Measurements from ENCODE around the gene SLC2A10.
"Not testable (repeated sequence)": the region's sequence is repeated elsewhere in the genome, so short reads cannot be mapped to it uniquely, and the experiment has no call there.

SLC2A10 gene

GRCh38 chr20:46672543-46673148 is 36.8 kb upstream of the SLC2A10 start:
- Histone ChIP-seq H3K4me3 (ENCODE audit: low read depth, low read length) (no peak overlapping the region), H3K27me3 (ENCODE audit: insufficient read depth, low read length) (no peaks in the 10 kb centered on the region; the same call in 1 of the 2 replicates), H3K27ac (ENCODE audit: low read depth, low read length) (no peak overlapping the region), H3K36me3 (ENCODE audit: insufficient read depth, low read length) (no peaks in the 10 kb centered on the region), H2AFZ (ENCODE audit: low read length, unreplicated experiment) (no peak overlapping the region), H3K4me1 (ENCODE audit: control insufficient read depth, insufficient read depth, low read length, unreplicated experiment) (no peaks in the 10 kb centered on the region), H3K79me2 (ENCODE audit: control insufficient read depth, insufficient read depth, low read length, unreplicated experiment) (no peaks in the 10 kb centered on the region)

GRCh38 chr20:46673394-46674252 is 35.8 kb upstream of the SLC2A10 start:
- no peak overlapping the region for H3K4me3 ChIP-seq (ENCODE audit: low read depth, low read length)

GRCh38 chr20:46674253-46675083 is 35.0 kb upstream of the SLC2A10 start:
- Histone ChIP-seq H3K4me3 (ENCODE audit: low read depth, low read length) (no peak overlapping the region), H3K36me3 (ENCODE audit: insufficient read depth, low read length) (no peaks in the 10 kb centered on the region), H2AFZ (ENCODE audit: low read length, unreplicated experiment) (no peak overlapping the region), H3K27ac (ENCODE audit: low read depth, low read length) (no peak overlapping the region), H3K4me1 (ENCODE audit: control insufficient read depth, insufficient read depth, low read length, unreplicated experiment) (no peaks in the 10 kb centered on the region), H3K27me3 (ENCODE audit: insufficient read depth, low read length) (no peaks in the 10 kb centered on the region; the same call in 1 of the 2 replicates), H3K79me2 (ENCODE audit: control insufficient read depth, insufficient read depth, low read length, unreplicated experiment) (no peaks in the 10 kb centered on the region)

More at GRCh38 chr20:46673394-46674252, 35.8 kb upstream of the SLC2A10 start:
- H2AFZ ChIP-seq (ENCODE audit: low read length, unreplicated experiment): no peak overlapping the region
- no peak overlapping the region for H3K27ac ChIP-seq (ENCODE audit: low read depth, low read length)
- H3K79me2 ChIP-seq (ENCODE audit: control insufficient read depth, insufficient read depth, low read length, unreplicated experiment): no peaks in the 10 kb centered on the region
- H3K4me1 ChIP-seq (ENCODE audit: control insufficient read depth, insufficient read depth, low read length, unreplicated experiment): no peaks in the 10 kb centered on the region
- H3K36me3 ChIP-seq (ENCODE audit: insufficient read depth, low read length): no peaks in the 10 kb centered on the region
- no peaks in the 10 kb centered on the region; the same call in 1 of the 2 replicates for H3K27me3 ChIP-seq (ENCODE audit: insufficient read depth, low read length)

- H2AFZ ChIP-seq (ENCODE audit: low read length, unreplicated experiment); H3K4me3 ChIP-seq (ENCODE audit: low read depth, low read length); H3K27me3 ChIP-seq (ENCODE audit: insufficient read depth, low read length); H3K27ac ChIP-seq (ENCODE audit: low read depth, low read length); H3K4me1 ChIP-seq (ENCODE audit: control insufficient read depth, insufficient read depth, low read length, unreplicated experiment); H3K79me2 ChIP-seq (ENCODE audit: control insufficient read depth, insufficient read depth, low read length, unreplicated experiment); H3K36me3 ChIP-seq (ENCODE audit: insufficient read depth, low read length): not testable (repeated sequence)
These were observed 32.7 kb upstream of the SLC2A10 start for GRCh38 chr20:46676649-46677316.

GRCh38 chr20:46677608-46678007 is 31.8 kb upstream of the SLC2A10 start:
- Histone ChIP-seq H3K4me1 (ENCODE audit: control insufficient read depth, insufficient read depth, low read length, unreplicated experiment) (no peaks in the 10 kb centered on the region), H3K27ac (ENCODE audit: low read depth, low read length) (no peak overlapping the region), H3K4me3 (ENCODE audit: low read depth, low read length) (no peak overlapping the region), H3K79me2 (ENCODE audit: control insufficient read depth, insufficient read depth, low read length, unreplicated experiment) (no peaks in the 10 kb centered on the region), H3K36me3 (ENCODE audit: insufficient read depth, low read length) (no peaks in the 10 kb centered on the region), H3K27me3 (ENCODE audit: insufficient read depth, low read length) (no peaks in the 10 kb centered on the region), H2AFZ (ENCODE audit: low read length, unreplicated experiment) (no peak overlapping the region)

- no peak overlapping the region for H2AFZ ChIP-seq (ENCODE audit: low read length, unreplicated experiment)
These were observed 30.9 kb upstream of the SLC2A10 start for GRCh38 chr20:46678516-46678915.

GRCh38 chr20:46680684-46681031 is 28.8 kb upstream of the SLC2A10 start:
- Histone ChIP-seq H3K27me3 (ENCODE audit: insufficient read depth, low read length) (no peaks in the 10 kb centered on the region), H3K4me1 (ENCODE audit: control insufficient read depth, insufficient read depth, low read length, unreplicated experiment) (no peaks in the 10 kb centered on the region), H3K4me3 (ENCODE audit: low read depth, low read length) (no peak overlapping the region), H3K79me2 (ENCODE audit: control insufficient read depth, insufficient read depth, low read length, unreplicated experiment) (peaks cover 8% of the 10 kb centered on the region), H2AFZ (ENCODE audit: low read length, unreplicated experiment) (no peak overlapping the region), H3K27ac (ENCODE audit: low read depth, low read length) (no peak overlapping the region), H3K36me3 (ENCODE audit: insufficient read depth, low read length) (peaks cover 8% of the 10 kb centered on the region)

More at GRCh38 chr20:46678516-46678915, 30.9 kb upstream of the SLC2A10 start:
- H3K27me3 ChIP-seq (ENCODE audit: insufficient read depth, low read length): no peaks in the 10 kb centered on the region
- no peak overlapping the region for H3K4me3 ChIP-seq (ENCODE audit: low read depth, low read length)
- no peaks in the 10 kb centered on the region for H3K36me3 ChIP-seq (ENCODE audit: insufficient read depth, low read length)
- no peak overlapping the region for H3K27ac ChIP-seq (ENCODE audit: low read depth, low read length)
- H3K79me2 ChIP-seq (ENCODE audit: control insufficient read depth, insufficient read depth, low read length, unreplicated experiment): no peaks in the 10 kb centered on the region
- no peaks in the 10 kb centered on the region for H3K4me1 ChIP-seq (ENCODE audit: control insufficient read depth, insufficient read depth, low read length, unreplicated experiment)

- Histone ChIP-seq H3K79me2 (ENCODE audit: control insufficient read depth, insufficient read depth, low read length, unreplicated experiment) (peaks cover 14% of the 10 kb centered on the region), H3K36me3 (ENCODE audit: insufficient read depth, low read length) (peaks cover 13% of the 10 kb centered on the region), H3K27ac (ENCODE audit: low read depth, low read length) (no peak overlapping the region)
These were observed 28.2 kb upstream of the SLC2A10 start for GRCh38 chr20:46681032-46681854.

GRCh38 chr20:46682063-46682821 is 27.2 kb upstream of the SLC2A10 start:
- Histone ChIP-seq H3K36me3 (ENCODE audit: insufficient read depth, low read length) (peaks cover 17% of the 10 kb centered on the region), H3K27ac (ENCODE audit: low read depth, low read length) (no peak overlapping the region), H3K79me2 (ENCODE audit: control insufficient read depth, insufficient read depth, low read length, unreplicated experiment) (peaks cover 24% of the 10 kb centered on the region), H3K4me3 (ENCODE audit: low read depth, low read length) (no peak overlapping the region), H3K27me3 (ENCODE audit: insufficient read depth, low read length) (no peaks in the 10 kb centered on the region), H3K4me1 (ENCODE audit: control insufficient read depth, insufficient read depth, low read length, unreplicated experiment) (peaks cover 6% of the 10 kb centered on the region), H2AFZ (ENCODE audit: low read length, unreplicated experiment) (no peak overlapping the region)

More at GRCh38 chr20:46681032-46681854, 28.2 kb upstream of the SLC2A10 start:
- Histone ChIP-seq H2AFZ (ENCODE audit: low read length, unreplicated experiment) (no peak overlapping the region), H3K27me3 (ENCODE audit: insufficient read depth, low read length) (no peaks in the 10 kb centered on the region), H3K4me3 (ENCODE audit: low read depth, low read length) (no peak overlapping the region), H3K4me1 (ENCODE audit: control insufficient read depth, insufficient read depth, low read length, unreplicated experiment) (no peaks in the 10 kb centered on the region)
